Lower lobe of right lung (tissue), 2 donors: Measurements from ENCODE around the gene IQCB1. TPM values are rescaled to one million over a fixed set of nuclear protein-coding genes. Genes with fewer than 3 reads are reported as not detected.
"Not testable (repeated sequence)": the region's sequence is repeated elsewhere in the genome, so short reads cannot be mapped to it uniquely, and the experiment has no call there.

Experiments
- ATAC-seq, 2 donors: fragments of 200-7000 bp; cut with Tn5 transposase; one replicate each; pipeline ENCODE4 v1.9.1; 2020 to 2022; ENCODE audit warnings: mild to moderate bottlenecking in 2 of 2, moderate library complexity in 2 of 2
- DNase-seq: peaks from one replicate; pipeline ENCODE4 v3.0.0-alpha.2; 2020
- H3K27ac ChIP-seq: fragments of 200-600 bp; one replicate; pipeline ENCODE4 v1.8.0; 2022
- H3K27me3 ChIP-seq: fragments of 200-600 bp; one replicate; pipeline ENCODE4 v1.8.0; 2022; ENCODE audit warnings: low read depth
- H3K36me3 ChIP-seq: fragments of 200-600 bp; one replicate; pipeline ENCODE4 v1.8.0; 2022; ENCODE audit warnings: mild to moderate bottlenecking
- H3K4me1 ChIP-seq: fragments of 200-600 bp; one replicate; pipeline ENCODE4 v1.8.0; 2022
- H3K4me3 ChIP-seq: fragments of 200-600 bp; one replicate; pipeline ENCODE4 v1.8.0; 2022; ENCODE audit warnings: mild to moderate bottlenecking
- H3K9me3 ChIP-seq: fragments of 200-600 bp; one replicate; pipeline ENCODE4 v1.8.0; 2022
- CTCF ChIP-seq: fragments of 200-600 bp; IDR thresholded peaks from one replicate; pipeline ENCODE4 v1.8.0; 2022; ENCODE audit warnings: antibody characterized with exemption, mild to moderate bottlenecking
- intact Hi-C: fragments of 100-400 bp; cut with DNase I; formaldehyde crosslinking; loops from one replicate; pipeline ENCODE4 v1.11.0; 2022
- total RNA-seq: library from RNA; stranded (reverse); fragmentation: NEBNext Ultra II Directional; extraction: Animal tissue kit (Norgen Biotek cat#: 25700); gene quantifications from one replicate; pipeline ENCODE4 v1.2.1, GENCODE V29; 2021
- donor health status: DM: no; HTN: yes; CAD: no; lungs with severe emphysema.

The IQCB1 gene
- total RNA-seq, 1 donor from 2014 or later, result 19.6 TPM

GRCh38 chr3:121793078-121793477 lies 41.8 kb downstream of the IQCB1 start:
- TF ChIP-seq CTCF, result no peak
- Histone ChIP-seq H3K9me3 (no peaks in the 10 kb centered on the region), H3K4me1 (no peaks in the 10 kb centered on the region), H3K36me3 (peaks cover 34% of the 10 kb centered on the region), H3K27me3 (no peaks in the 10 kb centered on the region), H3K4me3 (no peak overlapping the region), H3K27ac (no peak overlapping the region)
- ATAC-seq (no peak), DNase-seq (no peak)
- intact Hi-C loops, result no loop called here

- Histone ChIP-seq H3K9me3 (no peaks in the 10 kb centered on the region), H3K4me3 (no peak overlapping the region), H3K4me1 (no peaks in the 10 kb centered on the region), H3K36me3 (peaks cover 77% of the 10 kb centered on the region), H3K27ac (no peak overlapping the region), H3K27me3 (no peaks in the 10 kb centered on the region)
- no peak for DNase-seq
- TF ChIP-seq CTCF, result no peak
- no peak for ATAC-seq
- intact Hi-C loops, result no loop called here
Observed at GRCh38 chr3:121786485-121786884, 48.4 kb downstream of the IQCB1 start.

GRCh38 chr3:121782784-121783183 lies 52.1 kb downstream of the IQCB1 start:
- H3K36me3 ChIP-seq, result peaks cover 82% of the 10 kb centered on the region
- not testable (repeated sequence) for DNase-seq

GRCh38 chr3:121781611-121782010 lies 53.2 kb downstream of the IQCB1 start:
- TF ChIP-seq CTCF, result no peak
- DNase-seq, result no peak
- Histone ChIP-seq H3K27ac (no peak overlapping the region), H3K27me3 (no peaks in the 10 kb centered on the region), H3K4me1 (no peaks in the 10 kb centered on the region), H3K36me3 (peaks cover 81% of the 10 kb centered on the region), H3K9me3 (no peaks in the 10 kb centered on the region), H3K4me3 (no peak overlapping the region)
- ATAC-seq, result no peak
- intact Hi-C loops, result no loop called here

More at GRCh38 chr3:121782784-121783183, 52.1 kb downstream of the IQCB1 start:
- H3K27me3 ChIP-seq, H3K4me3 ChIP-seq, ATAC-seq, H3K9me3 ChIP-seq, H3K4me1 ChIP-seq, intact Hi-C loops, H3K27ac ChIP-seq: not testable (repeated sequence)

- H3K9me3 ChIP-seq, DNase-seq, H3K27ac ChIP-seq, H3K27me3 ChIP-seq, ATAC-seq, H3K4me1 ChIP-seq, intact Hi-C loops, H3K4me3 ChIP-seq: not testable (repeated sequence)
- H3K36me3 ChIP-seq, result peaks cover 66% of the 10 kb centered on the region
Observed at GRCh38 chr3:121775095-121775494, 59.8 kb downstream of the IQCB1 start.

- Histone ChIP-seq H3K27me3 (no peaks in the 10 kb centered on the region), H3K36me3 (peaks cover 44% of the 10 kb centered on the region), H3K4me3 (no peak overlapping the region), H3K4me1 (no peaks in the 10 kb centered on the region), H3K9me3 (no peaks in the 10 kb centered on the region), H3K27ac (no peak overlapping the region)
- ATAC-seq (no peak), DNase-seq (no peak)
- intact Hi-C loops, result no loop called here
- TF ChIP-seq CTCF, result no peak
Observed at GRCh38 chr3:121769246-121769645, 65.6 kb downstream of the IQCB1 start.

GRCh38 chr3:121768452-121768851 lies 66.4 kb downstream of the IQCB1 start:
- no peaks in the 10 kb centered on the region for H3K4me1 ChIP-seq
- H3K4me3 ChIP-seq, result no peak overlapping the region
- H3K27ac ChIP-seq, result no peak overlapping the region
- H3K9me3 ChIP-seq, result no peaks in the 10 kb centered on the region
- no peak for TF ChIP-seq CTCF
- peaks cover 44% of the 10 kb centered on the region for H3K36me3 ChIP-seq
- H3K27me3 ChIP-seq, result no peaks in the 10 kb centered on the region
- ATAC-seq, result no peak
- no peak for DNase-seq
- intact Hi-C loops, result no loop called here
